ENCODE data around the gene RFPL4A.

The RFPL4A gene

GRCh38 chr19:55781112-55781511 lies 22.2 kb downstream of the RFPL4A start:
- DNase-seq, result no peak

GRCh38 chr19:55795021-55795420 lies 36.1 kb downstream of the RFPL4A start:
- no peak for DNase-seq
- intact Hi-C loops (cut with DNase I), result no loop called here

More at GRCh38 chr19:55781112-55781511, 22.2 kb downstream of the RFPL4A start:
- intact Hi-C loops (cut with DNase I), result no loop called here

- intact Hi-C loops (cut with DNase I), result no loop called here
- DNase-seq, result no peak
Measured at GRCh38 chr19:55801416-55801815, 42.5 kb downstream of the RFPL4A start.

- no peak for DNase-seq
- intact Hi-C loops (cut with DNase I), result no loop called here
Measured at GRCh38 chr19:55802281-55802680, 43.4 kb downstream of the RFPL4A start.

GRCh38 chr19:55809381-55810058 lies 50.6 kb downstream of the RFPL4A start:
- intact Hi-C loops (cut with DNase I), result no loop called here
- DNase-seq, result peak in 33 of 42 donors; percentile 3 to 63 (median 19)

GRCh38 chr19:55811340-55811739 lies 52.4 kb downstream of the RFPL4A start:
- intact Hi-C loops (cut with DNase I), result no loop called here
- DNase-seq, result no peak

GRCh38 chr19:55812449-55812848 lies 53.6 kb downstream of the RFPL4A start:
- no peak for DNase-seq
- intact Hi-C loops (cut with DNase I), result no loop called here
